ENCODE results near the gene DAAM2.

DNA sequence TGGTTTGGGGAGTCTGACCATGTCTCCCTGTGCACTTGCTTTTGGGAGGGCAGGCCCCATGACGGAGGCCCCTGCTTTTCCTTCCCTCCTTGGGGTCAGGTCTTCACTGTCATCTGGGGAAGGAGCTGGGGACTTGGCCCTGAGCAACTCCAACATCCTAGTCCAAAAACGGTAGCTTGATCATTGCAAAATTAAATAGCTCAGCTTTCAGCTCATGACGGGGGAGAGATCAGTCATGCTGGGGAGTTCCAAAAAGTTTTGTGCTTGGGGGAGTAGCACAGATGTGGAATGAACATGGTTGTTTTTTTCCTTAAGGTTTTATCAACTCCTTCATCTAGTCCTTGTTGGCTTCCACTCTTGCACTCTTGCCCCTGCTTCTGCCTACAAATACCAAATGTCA, 81.3 kb downstream of the DAAM2 start:
- no peak for TF ChIP-seq POLR2A (IDR thresholded peaks at IDR 0.05)
- TF ChIP-seq, protein P1, sequence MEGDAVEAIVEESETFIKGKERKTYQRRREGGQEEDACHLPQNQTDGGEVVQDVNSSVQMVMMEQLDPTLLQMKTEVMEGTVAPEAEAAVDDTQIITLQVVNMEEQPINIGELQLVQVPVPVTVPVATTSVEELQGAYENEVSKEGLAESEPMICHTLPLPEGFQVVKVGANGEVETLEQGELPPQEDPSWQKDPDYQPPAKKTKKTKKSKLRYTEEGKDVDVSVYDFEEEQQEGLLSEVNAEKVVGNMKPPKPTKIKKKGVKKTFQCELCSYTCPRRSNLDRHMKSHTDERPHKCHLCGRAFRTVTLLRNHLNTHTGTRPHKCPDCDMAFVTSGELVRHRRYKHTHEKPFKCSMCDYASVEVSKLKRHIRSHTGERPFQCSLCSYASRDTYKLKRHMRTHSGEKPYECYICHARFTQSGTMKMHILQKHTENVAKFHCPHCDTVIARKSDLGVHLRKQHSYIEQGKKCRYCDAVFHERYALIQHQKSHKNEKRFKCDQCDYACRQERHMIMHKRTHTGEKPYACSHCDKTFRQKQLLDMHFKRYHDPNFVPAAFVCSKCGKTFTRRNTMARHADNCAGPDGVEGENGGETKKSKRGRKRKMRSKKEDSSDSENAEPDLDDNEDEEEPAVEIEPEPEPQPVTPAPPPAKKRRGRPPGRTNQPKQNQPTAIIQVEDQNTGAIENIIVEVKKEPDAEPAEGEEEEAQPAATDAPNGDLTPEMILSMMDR (IDR thresholded peaks at IDR 0.05) = no peak

All from vagina (tissue), 2 donors.